Liver (tissue), 9 donors: Measurements from ENCODE around the gene TFB2M. TPM values are rescaled to one million over a fixed set of nuclear protein-coding genes. Genes with fewer than 3 reads are reported as not detected.

ENCODE experiments used
- DNase-seq: peaks from one replicate; pipeline ENCODE4 v3.0.0-alpha.2; 2017; ENCODE audit warnings: low spot score
- H3K27ac ChIP-seq, 2 donors: one replicate each; pipeline ENCODE4 v1.7.0; 2013; ENCODE audit warnings: inconsistent platforms in 2 of 2, low read length in 2 of 2, control low read depth in 1 of 2, low read depth in 1 of 2, mild to moderate bottlenecking in 1 of 2
- H3K27me3 ChIP-seq, 4 donors: one replicate each; pipeline versions ENCODE4 v1.6.1 to v1.7.0; 2013; ENCODE audit warnings: low read length in 3 of 4, inconsistent platforms in 1 of 4, mild to moderate bottlenecking in 1 of 4, moderate library complexity in 1 of 4; ENCODE audit not compliant: control insufficient read depth in 4 of 4, insufficient read depth in 4 of 4
- H3K36me3 ChIP-seq, 4 donors: one replicate each; pipeline versions ENCODE4 v1.6.1 to v1.7.0; 2013; ENCODE audit warnings: low read length in 3 of 4, mild to moderate bottlenecking in 3 of 4, low read depth in 1 of 4, moderate library complexity in 1 of 4; ENCODE audit not compliant: control insufficient read depth in 4 of 4, insufficient read depth in 3 of 4
- H3K4me1 ChIP-seq, 4 donors: one replicate each; pipeline versions ENCODE4 v1.6.1 to v1.7.0; 2013; ENCODE audit warnings: low read length in 3 of 4, mild to moderate bottlenecking in 3 of 4, moderate library complexity in 1 of 4; ENCODE audit not compliant: control insufficient read depth in 4 of 4, insufficient read depth in 4 of 4
- H3K4me3 ChIP-seq, 3 donors: one replicate each; pipeline versions ENCODE4 v1.6.1 to v1.7.0; 2013; ENCODE audit warnings: low read length in 3 of 3, control low read depth in 1 of 3, low read depth in 1 of 3, mild to moderate bottlenecking in 1 of 3
- H3K9ac ChIP-seq, 2 donors: one replicate each; pipeline ENCODE4 v1.7.0; 2013; ENCODE audit warnings: low read length in 2 of 2, mild to moderate bottlenecking in 2 of 2, moderate library complexity in 2 of 2, control low read depth in 1 of 2, low read depth in 1 of 2
- H3K9me3 ChIP-seq, 4 donors: one replicate each; pipeline versions ENCODE4 v1.6.1 to v1.7.0; 2013; ENCODE audit warnings: low read length in 3 of 4; ENCODE audit not compliant: control insufficient read depth in 4 of 4
- FOXA1 ChIP-seq: IDR thresholded peaks from 2 replicates; pipeline ENCODE4 v1.6.1; 2016; ENCODE audit warnings: antibody characterized with exemption
- FOXA2 ChIP-seq: IDR thresholded peaks from 2 replicates; pipeline ENCODE4 v1.6.1; 2016; ENCODE audit warnings: antibody characterized with exemption
- GABPA ChIP-seq, 2 donors: IDR thresholded peaks in 1 of 2; conservative IDR thresholded peaks in 1 of 2; 2 replicates each; pipeline ENCODE4 v1.6.1; 2016; ENCODE audit warnings: antibody characterized with exemption in 2 of 2, mild to moderate bottlenecking in 1 of 2, moderate library complexity in 1 of 2
- HNF4A ChIP-seq, 2 donors: conservative IDR thresholded peaks; 2 replicates each; pipeline ENCODE4 v1.6.1; 2016; ENCODE audit warnings: antibody characterized with exemption in 2 of 2, mild to moderate bottlenecking in 2 of 2
- HNF4G ChIP-seq: IDR thresholded peaks from 2 replicates; pipeline ENCODE4 v1.6.1; 2016; ENCODE audit warnings: antibody characterized with exemption
- JUND ChIP-seq, 2 donors: IDR thresholded peaks; 2 replicates each; pipeline ENCODE4 v1.6.1; 2016; ENCODE audit warnings: antibody characterized with exemption in 2 of 2
- RAD21 ChIP-seq, 2 donors: IDR thresholded peaks; 2 replicates each; pipeline ENCODE4 v1.6.1; 2016; ENCODE audit warnings: antibody characterized with exemption in 2 of 2, mild to moderate bottlenecking in 2 of 2
- RXRA ChIP-seq, 2 donors: IDR thresholded peaks; 2 replicates each; pipeline ENCODE4 v1.6.1; 2017 to 2018; ENCODE audit warnings: antibody characterized with exemption in 2 of 2, mild to moderate bottlenecking in 1 of 2
- SP1 ChIP-seq: IDR thresholded peaks from 2 replicates; pipeline ENCODE4 v1.6.1; 2018; ENCODE audit warnings: antibody characterized with exemption, mild to moderate bottlenecking
- TAF1 ChIP-seq: conservative IDR thresholded peaks from 2 replicates; pipeline ENCODE4 v1.6.1; 2016; ENCODE audit warnings: antibody characterized with exemption, mild to moderate bottlenecking
- YY1 ChIP-seq: IDR thresholded peaks from 2 replicates; pipeline ENCODE4 v1.6.1; 2016; ENCODE audit warnings: antibody characterized with exemption, mild to moderate bottlenecking
- WGBS: extraction: QIAGEN DNeasy Blood & Tissue Kit; methylation state at CpG from one replicate; pipeline ENCODE4 v1.1.7; 2013; 5-methylcytosine and 5-hydroxymethylcytosine counted together
- polyA plus RNA-seq, 2 donors: library from polyadenylated mRNA; stranded (reverse) in 1 of 2; unstranded in 1 of 2; fragments of 200-250 nt in 1 of 2; fragments of >200 nt in 1 of 2; fragmentation: Nextera tagmentation in 1 of 2; extraction: Ambion mirVana in 1 of 2; gene quantifications; one replicate each; pipeline versions ENCODE4 v1.2.1 to v1.2.3, GENCODE V29; 2013 to 2015
- total RNA-seq, 2 donors: library from RNA; depleted of rRNA; stranded (reverse); fragments of >200 nt; gene quantifications; one replicate each; pipeline ENCODE4 v1.2.3, GENCODE V29; 2014
- TF ChIP-seq, protein P1 (sequence below): IDR thresholded peaks from 2 replicates; pipeline ENCODE4 v1.6.1; 2016; ENCODE audit warnings: antibody characterized with exemption
- TF ChIP-seq, protein P2 (sequence below): IDR thresholded peaks from 2 replicates; pipeline ENCODE4 v1.6.1; 2016; ENCODE audit warnings: antibody characterized with exemption
- TF ChIP-seq, protein P3 (sequence below): IDR thresholded peaks from 2 replicates; pipeline ENCODE4 v1.6.1; 2016; ENCODE audit warnings: antibody characterized with exemption
- TF ChIP-seq, protein P4 (sequence below): IDR thresholded peaks from 2 replicates; pipeline ENCODE4 v1.6.1; 2016; ENCODE audit warnings: antibody characterized with exemption, mild to moderate bottlenecking
- donor health status: healthy.
- donor health status: healthy.
- donor health status: healthy.
- donor health status: healthy.
- donor health status: healthy.

The TFB2M gene
- total and polyA plus RNA-seq, 4 donors: 15.0 to 26.4 (median 23.5) TPM

DNA sequence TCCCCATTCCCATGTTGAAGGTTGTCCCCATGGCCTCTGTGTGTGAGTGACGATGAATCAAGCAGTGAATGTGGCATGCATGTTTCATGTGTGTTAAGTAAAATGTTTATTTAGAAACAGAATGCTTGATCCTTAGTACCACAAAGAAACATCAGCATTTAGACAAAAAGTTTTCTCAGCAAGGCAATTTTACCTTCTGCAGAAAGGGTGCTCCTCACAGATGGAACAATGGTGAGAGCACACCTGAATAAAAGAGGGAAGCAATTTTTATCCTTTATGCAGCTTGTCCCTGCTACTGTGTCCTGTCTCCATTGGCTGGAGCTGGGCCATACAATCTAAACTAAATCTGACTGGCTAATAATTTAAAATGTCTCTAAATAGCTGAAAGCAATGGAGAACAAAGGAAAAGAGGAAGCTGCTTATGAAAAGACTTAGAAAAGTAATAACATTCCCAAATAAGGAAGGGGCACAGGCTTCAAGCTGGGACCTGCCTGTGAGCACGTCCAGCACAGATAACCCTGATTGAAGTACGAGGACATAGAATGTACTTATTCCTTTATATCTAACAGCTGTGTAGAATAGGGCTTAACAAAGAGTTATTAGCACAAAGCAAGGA is 50.6 kb downstream of the TFB2M start:
- Histone ChIP-seq H3K27me3 (no peaks in the 10 kb centered on the region), H3K4me3 (no peak overlapping the region), H3K9ac (no peak overlapping the region), H3K4me1 (no peaks in the 10 kb centered on the region), H3K36me3 (no peaks in the 10 kb centered on the region), H3K27ac (no peak overlapping the region), H3K9me3 (peaks cover 9 to 23% (median 14%) of the 10 kb centered on the region in 4 donors)
- TF ChIP-seq RAD21 (IDR thresholded peaks at IDR 0.05) (no peak), YY1 (no peak), HNF4G (no peak), JUND (IDR thresholded peaks at IDR 0.05) (no peak), TAF1 (no peak), GABPA (IDR thresholded peaks at IDR 0.05 in 1 of 2, conservative IDR thresholded peaks at IDR 0.05 in 1 of 2) (no peak), FOXA1 (no peak), HNF4A (conservative IDR thresholded peaks at IDR 0.05) (no peak), RXRA (IDR thresholded peaks at IDR 0.05) (no peak), FOXA2 (no peak), SP1 (no peak)
- TF ChIP-seq, protein P1, sequence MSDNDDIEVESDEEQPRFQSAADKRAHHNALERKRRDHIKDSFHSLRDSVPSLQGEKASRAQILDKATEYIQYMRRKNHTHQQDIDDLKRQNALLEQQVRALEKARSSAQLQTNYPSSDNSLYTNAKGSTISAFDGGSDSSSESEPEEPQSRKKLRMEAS: no peak
- TF ChIP-seq, protein P2, sequence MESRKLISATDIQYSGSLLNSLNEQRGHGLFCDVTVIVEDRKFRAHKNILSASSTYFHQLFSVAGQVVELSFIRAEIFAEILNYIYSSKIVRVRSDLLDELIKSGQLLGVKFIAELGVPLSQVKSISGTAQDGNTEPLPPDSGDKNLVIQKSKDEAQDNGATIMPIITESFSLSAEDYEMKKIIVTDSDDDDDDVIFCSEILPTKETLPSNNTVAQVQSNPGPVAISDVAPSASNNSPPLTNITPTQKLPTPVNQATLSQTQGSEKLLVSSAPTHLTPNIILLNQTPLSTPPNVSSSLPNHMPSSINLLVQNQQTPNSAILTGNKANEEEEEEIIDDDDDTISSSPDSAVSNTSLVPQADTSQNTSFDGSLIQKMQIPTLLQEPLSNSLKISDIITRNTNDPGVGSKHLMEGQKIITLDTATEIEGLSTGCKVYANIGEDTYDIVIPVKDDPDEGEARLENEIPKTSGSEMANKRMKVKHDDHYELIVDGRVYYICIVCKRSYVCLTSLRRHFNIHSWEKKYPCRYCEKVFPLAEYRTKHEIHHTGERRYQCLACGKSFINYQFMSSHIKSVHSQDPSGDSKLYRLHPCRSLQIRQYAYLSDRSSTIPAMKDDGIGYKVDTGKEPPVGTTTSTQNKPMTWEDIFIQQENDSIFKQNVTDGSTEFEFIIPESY: no peak
- TF ChIP-seq, protein P3, sequence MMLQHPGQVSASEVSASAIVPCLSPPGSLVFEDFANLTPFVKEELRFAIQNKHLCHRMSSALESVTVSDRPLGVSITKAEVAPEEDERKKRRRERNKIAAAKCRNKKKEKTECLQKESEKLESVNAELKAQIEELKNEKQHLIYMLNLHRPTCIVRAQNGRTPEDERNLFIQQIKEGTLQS: no peak
- TF ChIP-seq, protein P4, sequence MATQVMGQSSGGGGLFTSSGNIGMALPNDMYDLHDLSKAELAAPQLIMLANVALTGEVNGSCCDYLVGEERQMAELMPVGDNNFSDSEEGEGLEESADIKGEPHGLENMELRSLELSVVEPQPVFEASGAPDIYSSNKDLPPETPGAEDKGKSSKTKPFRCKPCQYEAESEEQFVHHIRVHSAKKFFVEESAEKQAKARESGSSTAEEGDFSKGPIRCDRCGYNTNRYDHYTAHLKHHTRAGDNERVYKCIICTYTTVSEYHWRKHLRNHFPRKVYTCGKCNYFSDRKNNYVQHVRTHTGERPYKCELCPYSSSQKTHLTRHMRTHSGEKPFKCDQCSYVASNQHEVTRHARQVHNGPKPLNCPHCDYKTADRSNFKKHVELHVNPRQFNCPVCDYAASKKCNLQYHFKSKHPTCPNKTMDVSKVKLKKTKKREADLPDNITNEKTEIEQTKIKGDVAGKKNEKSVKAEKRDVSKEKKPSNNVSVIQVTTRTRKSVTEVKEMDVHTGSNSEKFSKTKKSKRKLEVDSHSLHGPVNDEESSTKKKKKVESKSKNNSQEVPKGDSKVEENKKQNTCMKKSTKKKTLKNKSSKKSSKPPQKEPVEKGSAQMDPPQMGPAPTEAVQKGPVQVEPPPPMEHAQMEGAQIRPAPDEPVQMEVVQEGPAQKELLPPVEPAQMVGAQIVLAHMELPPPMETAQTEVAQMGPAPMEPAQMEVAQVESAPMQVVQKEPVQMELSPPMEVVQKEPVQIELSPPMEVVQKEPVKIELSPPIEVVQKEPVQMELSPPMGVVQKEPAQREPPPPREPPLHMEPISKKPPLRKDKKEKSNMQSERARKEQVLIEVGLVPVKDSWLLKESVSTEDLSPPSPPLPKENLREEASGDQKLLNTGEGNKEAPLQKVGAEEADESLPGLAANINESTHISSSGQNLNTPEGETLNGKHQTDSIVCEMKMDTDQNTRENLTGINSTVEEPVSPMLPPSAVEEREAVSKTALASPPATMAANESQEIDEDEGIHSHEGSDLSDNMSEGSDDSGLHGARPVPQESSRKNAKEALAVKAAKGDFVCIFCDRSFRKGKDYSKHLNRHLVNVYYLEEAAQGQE: no peak
- 80% methylated on average over 3 of the region's 3 CpGs for WGBS
- DNase-seq: no peak

DNA sequence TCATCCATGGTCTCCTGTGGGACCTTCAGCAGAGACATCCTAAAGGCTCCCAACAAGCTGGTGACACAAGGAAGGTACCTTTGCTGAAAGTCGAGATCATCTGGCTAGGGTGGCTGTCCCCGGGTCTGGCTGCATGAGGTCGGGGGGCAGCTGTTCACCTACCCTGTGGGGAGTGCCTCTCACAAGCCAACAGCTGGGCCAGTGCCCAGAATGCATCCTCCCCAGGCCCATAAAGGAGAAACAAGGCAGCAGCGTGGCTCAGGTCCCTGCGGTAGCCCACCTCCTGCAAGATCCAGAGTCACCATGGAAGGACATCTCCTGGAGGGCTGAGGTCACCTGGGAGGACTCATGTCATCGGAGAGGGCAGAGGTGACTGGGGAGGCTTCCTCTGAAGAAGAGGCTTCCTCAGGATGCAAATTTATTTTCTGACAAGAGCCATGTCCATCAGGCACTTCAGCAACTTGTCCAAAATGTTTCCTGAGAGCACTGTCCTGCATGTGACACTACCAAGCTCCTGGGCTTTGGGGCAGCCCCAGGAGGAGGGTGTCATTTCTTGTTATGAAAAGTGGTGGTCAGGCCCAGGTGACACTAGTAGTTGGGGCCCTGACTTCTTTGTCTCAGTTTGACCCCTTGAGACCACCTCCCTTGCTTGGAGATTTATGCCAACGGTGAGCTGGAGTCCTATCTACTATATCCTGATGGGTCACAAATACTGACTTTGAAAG is 52.3 kb downstream of the TFB2M start:
- no peak for DNase-seq
- Histone ChIP-seq H3K27me3 (no peaks in the 10 kb centered on the region), H3K36me3 (no peaks in the 10 kb centered on the region), H3K4me1 (no peaks in the 10 kb centered on the region), H3K9ac (no peak overlapping the region), H3K27ac (no peak overlapping the region), H3K4me3 (no peak overlapping the region), H3K9me3 (peaks cover 9 to 23% (median 14%) of the 10 kb centered on the region in 4 donors)
- no peak for TF ChIP-seq HNF4A (conservative IDR thresholded peaks at IDR 0.05)
- TF ChIP-seq JUND (IDR thresholded peaks at IDR 0.05): no peak
- WGBS: 93% methylated on average over 7 of the region's 7 CpGs
